ENCODE results near the gene KIAA1549. TPM values are rescaled to one million over a fixed set of nuclear protein-coding genes. Genes with fewer than 3 reads are reported as not detected.
"Not testable (repeated sequence)": the region's sequence is repeated elsewhere in the genome, so short reads cannot be mapped to it uniquely, and the experiment has no call there.

Gene KIAA1549
- total RNA-seq, 1 experiment from 2014 or later, result 6.0 TPM

DNA sequence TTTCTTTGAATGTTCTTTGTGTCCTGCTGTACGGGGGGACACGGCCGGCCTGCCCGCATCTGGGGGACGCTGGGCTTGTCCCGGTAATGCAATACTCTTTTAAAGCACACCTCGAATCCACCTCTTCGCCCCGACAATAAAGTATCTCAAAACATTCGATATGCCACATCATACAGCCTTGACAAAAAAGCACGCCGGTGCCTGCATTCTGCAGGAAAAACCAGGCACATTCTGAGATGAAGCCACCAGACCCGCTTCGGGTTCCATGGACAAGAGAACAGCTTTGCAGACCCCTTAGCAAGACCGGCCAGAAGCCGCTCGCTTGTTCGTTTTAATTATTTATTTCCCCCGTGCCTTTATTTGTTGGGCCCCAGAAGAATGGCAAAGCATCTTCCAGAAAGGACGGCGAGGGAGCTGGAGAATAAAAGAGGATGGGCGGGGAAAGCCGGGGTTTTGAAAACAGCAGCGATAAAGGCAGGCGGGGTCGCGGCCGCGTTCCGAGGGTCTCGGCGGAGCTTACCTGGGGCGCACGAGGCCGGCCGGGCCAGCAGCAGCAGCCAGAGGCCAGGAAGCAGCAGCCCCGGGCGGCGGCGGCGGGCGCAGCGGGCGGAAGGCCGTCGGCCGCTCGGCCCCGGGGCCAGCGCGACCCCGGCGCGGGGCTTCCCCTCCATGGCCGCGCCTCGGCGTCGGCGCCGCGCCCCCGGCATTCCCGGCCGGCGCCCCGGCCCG is 462 bp downstream of the KIAA1549 start:
- Histone ChIP-seq H3K4me3 (ENCODE audit: insufficient read depth, low read depth, low read length) (peak overlapping the region; percentile 63), H3K36me3 (replicated peaks; ENCODE audit: control insufficient read depth, insufficient read depth, low read length) (no peaks in the 10 kb centered on the region), H3K27me3 (ENCODE audit: control insufficient read depth, insufficient read depth, low read length) (peaks cover 13% of the 10 kb centered on the region)
- DNase-seq, result no peak

DNA sequence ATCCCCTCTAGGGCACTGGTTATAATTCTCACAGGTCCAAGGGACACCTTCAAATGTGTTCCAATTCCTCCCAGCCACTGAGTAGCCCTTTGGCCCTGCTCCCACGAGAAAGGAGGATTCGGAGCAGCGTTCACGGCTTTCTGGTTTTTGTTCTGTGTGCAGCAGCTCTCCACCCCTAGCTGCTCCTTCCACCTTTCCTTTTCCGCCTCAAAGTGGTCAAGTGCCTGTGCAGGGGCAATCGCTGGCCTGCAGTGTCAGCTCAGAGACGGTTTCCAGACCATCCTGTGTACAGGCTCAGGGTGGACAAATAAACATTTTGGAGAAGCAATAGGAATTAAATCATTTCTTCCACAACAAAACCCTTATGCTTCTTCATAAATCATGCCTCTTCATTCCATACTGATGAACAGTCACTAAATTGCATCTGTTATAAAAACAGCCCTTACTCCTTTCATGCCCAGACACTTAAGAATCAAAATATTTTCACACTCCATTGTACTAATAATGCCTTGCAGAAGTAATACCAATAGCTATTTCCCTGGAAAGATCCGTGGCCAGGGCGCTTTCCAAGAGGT is 1.1 kb downstream of the KIAA1549 start:
- DNase-seq, result no peak
- peak overlapping the region; percentile 63 for H3K4me3 ChIP-seq (ENCODE audit: insufficient read depth, low read depth, low read length)
- H3K27me3 ChIP-seq (ENCODE audit: control insufficient read depth, insufficient read depth, low read length), result peaks cover 13% of the 10 kb centered on the region
- H3K36me3 ChIP-seq (replicated peaks; ENCODE audit: control insufficient read depth, insufficient read depth, low read length), result no peaks in the 10 kb centered on the region

DNA sequence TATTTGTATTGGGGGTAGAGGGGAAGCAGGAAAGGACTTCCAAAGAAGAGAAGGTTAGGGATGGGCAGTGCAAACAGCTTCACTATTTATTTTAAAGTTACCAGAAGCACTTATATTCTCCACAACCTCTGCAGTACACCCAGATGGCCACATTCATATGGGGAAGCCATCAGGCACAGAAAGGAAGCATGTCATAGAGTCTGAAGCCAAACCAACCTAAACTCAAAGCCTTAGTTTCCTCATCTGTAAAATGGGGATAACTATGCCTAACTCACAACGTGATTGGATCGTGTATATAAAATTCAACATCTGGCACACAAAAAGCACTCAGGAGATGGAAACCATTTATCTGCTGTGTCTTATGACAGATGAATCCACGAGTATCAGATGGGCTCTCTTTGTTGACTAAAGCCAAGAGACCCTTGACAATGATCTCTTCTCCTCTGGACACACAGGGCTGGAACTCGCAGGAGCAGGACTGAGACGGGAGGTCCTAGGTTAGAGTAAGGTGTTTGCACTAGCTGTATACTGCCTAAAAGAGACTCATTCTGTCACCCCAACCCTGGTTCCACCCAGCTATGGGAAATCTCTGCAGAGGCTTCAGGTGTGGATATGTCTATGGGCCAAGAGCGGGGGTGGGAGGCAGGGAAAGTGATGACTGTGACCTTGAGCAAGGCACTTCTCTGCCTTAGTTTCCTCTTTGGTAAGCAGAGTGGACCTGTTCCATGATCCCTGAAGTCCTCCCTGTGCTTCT is 1.8 kb downstream of the KIAA1549 start:
- Histone ChIP-seq H3K36me3 (replicated peaks; ENCODE audit: control insufficient read depth, insufficient read depth, low read length) (no peaks in the 10 kb centered on the region), H3K27me3 (ENCODE audit: control insufficient read depth, insufficient read depth, low read length) (peaks cover 13% of the 10 kb centered on the region)
- DNase-seq, result no peak

DNA sequence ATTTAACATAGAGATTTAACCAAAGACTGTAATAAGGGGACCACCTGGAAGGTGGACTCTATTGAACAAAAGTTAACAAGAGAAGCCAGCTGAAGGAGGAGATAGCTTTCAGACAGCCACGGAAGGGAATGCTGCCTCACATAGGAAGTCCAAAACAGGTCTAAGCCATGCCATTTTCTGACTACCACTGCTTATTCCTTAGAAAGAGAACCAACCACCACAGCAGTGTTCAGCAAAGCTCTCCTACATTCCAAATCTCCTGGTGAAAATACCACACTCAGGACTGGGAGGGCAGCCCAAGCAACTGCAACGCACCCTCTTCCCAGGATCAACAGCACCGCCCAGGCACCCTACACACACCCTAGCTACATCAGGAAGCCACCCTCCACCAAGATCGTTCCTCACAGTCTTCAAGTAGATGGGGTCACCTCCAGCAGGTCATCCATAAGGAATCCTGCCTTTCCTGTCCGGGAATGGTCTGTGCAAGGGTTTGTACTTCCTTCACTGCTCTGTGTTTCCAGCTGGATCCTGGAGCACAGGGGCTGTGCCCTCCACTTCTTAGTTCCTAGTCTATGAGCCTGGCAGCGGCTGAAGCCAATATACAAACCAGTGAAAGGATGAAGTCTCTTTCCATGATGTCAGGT is 2.5 kb downstream of the KIAA1549 start:
- Histone ChIP-seq H3K27me3 (ENCODE audit: control insufficient read depth, insufficient read depth, low read length) (peaks cover 13% of the 10 kb centered on the region), H3K4me3 (ENCODE audit: insufficient read depth, low read depth, low read length) (no peak overlapping the region), H3K36me3 (replicated peaks; ENCODE audit: control insufficient read depth, insufficient read depth, low read length) (no peaks in the 10 kb centered on the region)
- no peak for DNase-seq

More for the DNA sequence above, 1.8 kb downstream of the KIAA1549 start:
- no peak overlapping the region for H3K4me3 ChIP-seq (ENCODE audit: insufficient read depth, low read depth, low read length)

DNA sequence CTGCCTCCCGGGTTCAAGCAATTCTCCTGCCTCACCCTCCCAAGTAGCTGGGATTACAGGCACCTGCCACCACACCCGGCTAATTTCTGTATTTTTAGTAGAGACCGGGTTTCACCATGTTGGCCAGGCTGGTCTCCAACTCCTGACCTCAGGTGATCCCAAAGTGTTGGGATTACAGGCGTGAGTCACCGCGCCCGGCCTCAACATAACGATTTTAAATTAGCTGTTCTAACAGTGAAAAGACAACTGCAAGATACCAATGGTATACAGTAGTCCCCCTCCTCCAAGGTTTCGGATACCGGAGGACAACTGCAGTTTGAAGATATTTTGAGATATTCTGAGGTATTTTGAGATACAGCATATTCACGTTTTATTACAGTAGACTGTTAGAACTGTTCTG is 5.0 kb downstream of the KIAA1549 start:
- not testable (repeated sequence) for H3K27me3 ChIP-seq (ENCODE audit: control insufficient read depth, insufficient read depth, low read length); H3K36me3 ChIP-seq (replicated peaks; ENCODE audit: control insufficient read depth, insufficient read depth, low read length); DNase-seq; H3K4me3 ChIP-seq (ENCODE audit: insufficient read depth, low read depth, low read length)

DNA sequence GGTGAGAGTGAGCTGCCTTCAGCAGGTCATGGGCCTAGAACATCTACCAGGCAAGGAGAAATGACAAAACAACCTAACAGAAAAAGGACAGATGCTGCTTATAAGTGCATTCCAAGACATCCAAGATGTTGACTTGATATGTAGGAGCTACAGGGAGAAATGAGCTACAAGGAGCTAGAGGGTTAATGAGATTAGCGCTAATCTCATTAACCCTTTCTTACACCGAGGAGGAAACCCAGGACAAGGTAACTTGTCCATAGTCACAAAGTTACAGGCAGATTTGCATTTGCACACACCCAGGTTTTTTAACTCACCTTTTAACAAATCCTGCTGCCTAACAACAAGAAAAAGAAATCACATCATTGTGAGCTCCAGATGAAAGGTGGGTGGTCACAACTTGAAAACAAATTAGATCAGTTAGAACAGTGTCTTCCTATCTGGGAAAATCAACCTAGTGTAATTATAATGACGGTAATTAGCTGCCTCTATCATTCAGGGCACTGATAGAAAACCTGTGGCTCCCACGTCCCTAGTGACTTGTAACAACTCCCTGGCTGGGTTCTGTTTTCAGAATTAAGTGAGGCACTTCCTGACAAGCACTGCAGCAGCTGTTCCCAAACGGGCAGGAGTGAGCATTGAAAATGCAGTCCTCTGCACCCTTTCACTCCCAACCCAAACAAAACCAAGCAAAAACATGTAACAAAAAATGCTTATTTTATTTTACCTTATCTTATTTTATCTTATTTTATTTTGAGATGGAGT is 5.7 kb downstream of the KIAA1549 start:
- no peak for DNase-seq
- peaks cover 7% of the 10 kb centered on the region for H3K27me3 ChIP-seq (ENCODE audit: control insufficient read depth, insufficient read depth, low read length)
- no peaks in the 10 kb centered on the region for H3K36me3 ChIP-seq (replicated peaks; ENCODE audit: control insufficient read depth, insufficient read depth, low read length)
- H3K4me3 ChIP-seq (ENCODE audit: insufficient read depth, low read depth, low read length), result no peak overlapping the region

DNA sequence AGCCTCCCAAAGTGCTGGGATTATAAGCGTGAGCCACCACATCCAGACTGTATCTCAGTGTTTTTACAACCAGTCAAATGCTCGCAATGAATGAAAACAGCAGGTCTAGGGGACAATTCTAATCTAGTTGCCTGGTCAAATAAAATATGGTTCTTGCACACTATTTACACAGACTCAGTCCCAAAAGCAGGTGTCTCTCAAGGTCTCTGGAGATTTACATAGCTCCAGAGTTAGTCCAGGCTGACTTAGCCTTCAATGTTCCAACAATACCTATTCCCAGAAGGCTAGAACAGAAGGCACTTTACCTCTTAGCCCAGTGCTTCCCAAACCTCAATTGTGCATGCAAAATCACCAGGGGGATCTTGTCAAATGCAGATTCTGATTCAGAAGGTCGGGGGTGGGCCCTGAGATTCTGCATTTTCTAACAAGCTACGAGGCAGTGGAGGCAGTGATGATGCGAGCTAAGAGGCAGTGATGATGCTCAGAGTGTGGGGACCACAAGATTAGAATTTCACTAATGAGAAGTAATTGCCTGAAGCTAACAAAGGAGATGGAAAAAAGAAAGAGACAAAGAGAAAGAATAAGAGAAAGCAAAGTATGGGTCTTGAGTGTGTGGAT is 6.4 kb downstream of the KIAA1549 start:
- no peak for DNase-seq
- Histone ChIP-seq H3K4me3 (ENCODE audit: insufficient read depth, low read depth, low read length) (no peak overlapping the region), H3K36me3 (replicated peaks; ENCODE audit: control insufficient read depth, insufficient read depth, low read length) (no peaks in the 10 kb centered on the region), H3K27me3 (ENCODE audit: control insufficient read depth, insufficient read depth, low read length) (no peaks in the 10 kb centered on the region)

DNA sequence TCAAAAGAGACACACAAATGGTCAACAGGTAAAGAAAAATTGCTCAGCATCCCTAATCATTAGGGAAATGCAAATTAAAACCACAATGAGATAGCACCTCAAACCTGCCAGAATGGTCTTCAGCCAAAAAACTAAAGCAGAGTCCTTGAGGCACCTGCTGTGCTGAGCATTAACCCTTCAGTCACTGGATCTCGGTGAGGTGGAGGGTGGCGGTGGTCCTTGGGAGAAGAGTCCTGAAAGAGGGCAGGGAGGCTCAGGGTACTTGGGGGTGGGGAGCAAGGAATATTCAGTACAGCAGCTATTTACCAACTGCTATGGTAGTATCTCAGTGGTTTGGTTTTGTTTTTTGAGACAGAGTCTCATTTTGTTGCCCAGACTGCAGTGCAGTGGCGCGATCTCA is 7.1 kb downstream of the KIAA1549 start:
- no peak overlapping the region for H3K4me3 ChIP-seq (ENCODE audit: insufficient read depth, low read depth, low read length)
- H3K36me3 ChIP-seq (replicated peaks; ENCODE audit: control insufficient read depth, insufficient read depth, low read length), result no peaks in the 10 kb centered on the region
- H3K27me3 ChIP-seq (ENCODE audit: control insufficient read depth, insufficient read depth, low read length), result no peaks in the 10 kb centered on the region
- DNase-seq, result peak; percentile 54

DNA sequence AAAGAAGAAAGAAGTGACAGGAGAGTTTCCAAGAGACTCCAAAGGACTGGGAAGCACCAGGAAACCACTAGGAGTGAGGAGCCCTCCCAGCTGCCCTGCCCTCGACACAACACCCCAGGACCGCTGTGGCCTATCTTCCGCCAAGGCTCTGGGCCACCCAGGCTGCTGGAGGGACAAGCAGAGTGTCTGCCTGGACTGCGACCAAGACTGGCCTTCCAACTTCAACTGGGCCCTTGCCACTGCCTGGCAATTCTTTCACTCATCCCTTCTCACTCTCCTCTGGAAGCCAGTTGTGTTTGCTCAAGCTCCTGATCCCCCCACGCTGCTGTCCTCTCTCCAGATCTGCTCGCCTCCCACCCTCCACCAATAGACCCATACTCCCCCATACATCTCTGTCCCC is 10.2 kb downstream of the KIAA1549 start:
- Histone ChIP-seq H3K4me3 (ENCODE audit: insufficient read depth, low read depth, low read length) (no peak overlapping the region), H3K36me3 (replicated peaks; ENCODE audit: control insufficient read depth, insufficient read depth, low read length) (no peaks in the 10 kb centered on the region), H3K27me3 (ENCODE audit: control insufficient read depth, insufficient read depth, low read length) (no peaks in the 10 kb centered on the region)
- DNase-seq, result no peak

DNA sequence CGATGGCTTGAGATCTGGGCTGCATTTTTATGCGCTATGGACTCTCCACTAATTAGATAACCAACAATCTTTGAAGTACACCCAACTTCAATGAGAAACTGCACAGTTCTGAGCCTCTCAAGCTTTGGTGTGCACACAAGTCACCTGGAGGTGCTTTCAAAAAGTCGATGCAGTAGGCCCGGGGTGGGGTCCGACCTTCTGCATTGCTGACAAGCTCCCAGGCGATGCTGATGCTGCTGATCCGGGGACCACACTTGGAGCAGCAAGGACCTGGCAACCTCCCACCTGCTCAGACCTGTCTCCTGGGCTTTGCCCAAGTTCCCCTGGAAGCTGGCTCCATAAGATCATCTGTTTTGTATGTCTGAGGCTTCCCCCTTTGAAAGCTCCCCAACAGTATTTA is 10.7 kb downstream of the KIAA1549 start:
- H3K4me3 ChIP-seq (ENCODE audit: insufficient read depth, low read depth, low read length), result no peak overlapping the region
- H3K36me3 ChIP-seq (replicated peaks; ENCODE audit: control insufficient read depth, insufficient read depth, low read length), result no peaks in the 10 kb centered on the region
- DNase-seq, result no peak
- no peaks in the 10 kb centered on the region for H3K27me3 ChIP-seq (ENCODE audit: control insufficient read depth, insufficient read depth, low read length)

DNA sequence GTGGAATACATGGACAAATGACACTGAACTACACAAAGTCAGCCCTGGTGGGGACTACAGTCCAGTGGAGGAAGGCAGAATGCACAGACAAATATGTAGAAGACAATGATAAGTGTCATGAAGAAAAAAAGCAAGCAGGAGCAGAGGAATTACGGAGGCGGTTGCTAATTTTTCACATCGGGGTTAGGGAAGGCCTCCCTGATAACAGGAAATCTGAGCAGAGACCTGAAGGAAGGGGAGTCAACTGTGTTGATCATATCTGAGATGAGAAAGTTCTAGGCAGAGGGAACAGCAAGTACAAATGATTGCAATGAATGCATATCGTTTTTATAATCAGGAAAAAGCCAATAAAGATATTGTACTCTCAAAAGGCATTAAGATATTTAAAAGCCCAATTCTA is 14.0 kb downstream of the KIAA1549 start:
- no peaks in the 10 kb centered on the region for H3K36me3 ChIP-seq (replicated peaks; ENCODE audit: control insufficient read depth, insufficient read depth, low read length)
- no peak for DNase-seq
- no peaks in the 10 kb centered on the region for H3K27me3 ChIP-seq (ENCODE audit: control insufficient read depth, insufficient read depth, low read length)
- no peak overlapping the region for H3K4me3 ChIP-seq (ENCODE audit: insufficient read depth, low read depth, low read length)

DNA sequence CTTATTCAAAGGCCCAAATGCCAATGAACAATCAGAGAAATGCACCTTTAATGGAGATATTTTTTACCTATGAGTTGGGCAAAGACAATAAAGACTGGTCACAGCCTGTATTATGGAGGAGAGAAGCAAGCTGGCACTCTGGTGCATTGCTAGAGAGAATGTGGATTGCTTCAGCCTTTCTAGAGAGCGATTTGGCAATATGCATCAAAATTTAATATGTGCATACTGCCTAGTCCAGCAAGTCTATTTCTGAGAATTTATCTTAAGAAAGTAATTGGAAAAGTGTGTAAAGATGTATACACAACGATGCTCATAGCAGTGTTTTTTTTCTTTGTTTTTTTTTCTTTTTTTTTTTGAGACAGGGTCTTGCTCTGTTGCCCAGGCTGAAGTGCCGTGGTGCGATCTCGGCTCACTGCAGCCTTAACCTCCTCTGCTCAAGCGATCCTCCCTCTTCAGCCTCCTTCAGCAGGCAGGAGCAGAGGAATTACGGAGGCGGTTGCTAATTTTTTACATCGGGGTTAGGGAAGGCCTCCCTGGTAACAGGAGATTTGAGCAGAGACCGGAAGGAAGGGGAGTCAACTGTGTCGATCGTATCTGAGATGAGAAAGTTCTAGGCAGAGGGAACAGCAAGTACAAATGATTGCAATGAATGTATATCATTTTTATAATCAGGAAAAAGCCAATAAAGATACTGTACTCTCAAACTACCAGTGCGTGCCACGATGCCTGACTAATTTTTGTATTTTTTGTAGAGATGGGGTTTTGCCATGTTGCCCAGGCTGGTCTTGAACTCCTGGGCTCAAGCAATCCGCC is 16.4 kb downstream of the KIAA1549 start:
- Histone ChIP-seq H3K36me3 (replicated peaks; ENCODE audit: control insufficient read depth, insufficient read depth, low read length) (no peaks in the 10 kb centered on the region), H3K27me3 (ENCODE audit: control insufficient read depth, insufficient read depth, low read length) (no peaks in the 10 kb centered on the region)
- no peak for DNase-seq

DNA sequence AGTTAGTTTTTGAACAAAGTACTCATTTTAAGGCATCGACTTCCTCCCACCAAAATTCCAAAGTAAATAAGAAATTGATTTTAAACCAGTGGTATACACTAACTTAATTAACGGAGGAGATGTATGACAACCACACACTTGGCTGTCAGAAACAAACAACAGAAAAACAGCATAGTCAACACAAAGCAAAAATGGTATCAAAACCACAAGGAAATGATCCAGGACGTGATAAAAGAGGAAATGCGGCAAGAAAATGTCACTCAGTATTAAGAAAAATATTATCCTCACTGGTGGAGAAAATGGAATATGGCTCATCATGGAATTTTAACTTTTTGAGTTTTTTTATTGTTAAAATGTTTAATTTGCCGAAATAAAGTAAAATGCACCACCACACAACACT is 17.5 kb downstream of the KIAA1549 start:
- Histone ChIP-seq H3K4me3 (ENCODE audit: insufficient read depth, low read depth, low read length) (no peak overlapping the region), H3K36me3 (replicated peaks; ENCODE audit: control insufficient read depth, insufficient read depth, low read length) (no peaks in the 10 kb centered on the region), H3K27me3 (ENCODE audit: control insufficient read depth, insufficient read depth, low read length) (no peaks in the 10 kb centered on the region)
- no peak for DNase-seq

More for the DNA sequence above, 16.4 kb downstream of the KIAA1549 start:
- H3K4me3 ChIP-seq (ENCODE audit: insufficient read depth, low read depth, low read length), result no peak overlapping the region
